Activated B cell treated with CpG ODN at 0.5 μM for 24 hours (primary cell): ENCODE results near the gene INSYN2B. TPM values are rescaled to one million over a fixed set of nuclear protein-coding genes. Genes with fewer than 3 reads are reported as not detected.

Experiments used
- ATAC-seq: fragments of 200-7000 bp; cut with Tn5 transposase; one replicate; pipeline ENCODE4 v1.10.0; 2021; ENCODE audit warnings: low read depth, mild to moderate bottlenecking, moderate library complexity
- CTCF ChIA-PET: fragments of 350-600 bp; sonication (Branson Sonifier 250); formaldehyde crosslinking; loops from one replicate; lab custom pipeline; 2021; ENCODE audit warnings: antibody characterized with exemption; lab: Charles Lee
- POLR2A ChIA-PET: fragments of 350-600 bp; sonication (Branson Sonifier 250); formaldehyde crosslinking; loops from one replicate; lab custom pipeline; 2021; ENCODE audit warnings: antibody characterized with exemption; lab: Charles Lee
- DNase-seq: peaks from one replicate; pipeline ENCODE4 v3.0.0; 2022
- H3K27ac Mint-ChIP-seq: one replicate; pipeline ENCODE4 v1.8.0; 2020; ENCODE audit warnings: mixed read lengths
- H3K27me3 Mint-ChIP-seq: one replicate; pipeline ENCODE4 v1.8.0; 2021; ENCODE audit warnings: mixed read lengths
- H3K36me3 Mint-ChIP-seq: one replicate; pipeline ENCODE4 v1.8.0; 2021; ENCODE audit warnings: low read depth, mixed read lengths
- H3K4me1 Mint-ChIP-seq: one replicate; pipeline ENCODE4 v1.8.0; 2021; ENCODE audit warnings: mixed read lengths
- H3K4me3 Mint-ChIP-seq: one replicate; pipeline ENCODE4 v1.8.0; 2020; ENCODE audit warnings: mild to moderate bottlenecking, mixed read lengths
- H3K9me3 Mint-ChIP-seq: one replicate; pipeline ENCODE4 v1.8.0; 2020; ENCODE audit warnings: mixed read lengths
- intact Hi-C: fragments of 100-400 bp; cut with micrococcal nuclease; formaldehyde crosslinking; loops from one replicate; pipeline ENCODE4 v1.15.1; 2024
- total RNA-seq: library from RNA; stranded (reverse); gene quantifications from 2 replicates; pipeline ENCODE4 v1.2.3, GENCODE V29; 2022
- TF ChIP-seq, protein P1 (sequence below): fragments of 200-600 bp; IDR thresholded peaks from one replicate; pipeline ENCODE4 v1.8.0; 2022; ENCODE audit warnings: antibody characterized with exemption, mild to moderate bottlenecking

INSYN2B gene
- total RNA-seq, 1 donor from 2014 or later, result not detected

DNA sequence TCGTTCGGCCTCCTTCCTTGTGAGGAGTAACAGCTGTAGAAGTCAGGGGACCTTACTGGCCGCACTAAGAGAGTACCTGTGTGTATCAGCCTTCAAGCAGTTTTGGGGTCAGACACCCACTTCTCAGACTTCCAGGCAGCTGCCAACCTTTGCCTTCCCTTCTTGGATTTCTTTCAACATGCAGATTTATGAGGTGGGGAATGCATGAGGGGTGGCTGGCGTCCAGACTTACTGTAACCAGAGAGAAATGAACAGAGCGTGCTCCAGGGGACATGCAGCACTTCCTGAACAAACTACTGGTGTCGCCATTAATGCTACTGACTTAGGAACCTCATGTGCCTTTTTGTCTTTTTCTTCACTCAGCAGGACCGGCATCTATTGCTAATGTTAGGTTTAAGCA is 46.7 kb downstream of the INSYN2B start:
- CTCF ChIA-PET, result no interaction called here
- POLR2A ChIA-PET, result no interaction called here
- Mint-ChIP-seq H3K27ac (no peak overlapping the region), H3K4me3 (no peak overlapping the region), H3K9me3 (no peaks in the 10 kb centered on the region), H3K27me3 (no peaks in the 10 kb centered on the region), H3K36me3 (peaks cover 74% of the 10 kb centered on the region), H3K4me1 (peaks cover 22% of the 10 kb centered on the region)
- intact Hi-C loops, result no loop called here
- ATAC-seq (no peak), DNase-seq (no peak)
- TF ChIP-seq, protein P1, sequence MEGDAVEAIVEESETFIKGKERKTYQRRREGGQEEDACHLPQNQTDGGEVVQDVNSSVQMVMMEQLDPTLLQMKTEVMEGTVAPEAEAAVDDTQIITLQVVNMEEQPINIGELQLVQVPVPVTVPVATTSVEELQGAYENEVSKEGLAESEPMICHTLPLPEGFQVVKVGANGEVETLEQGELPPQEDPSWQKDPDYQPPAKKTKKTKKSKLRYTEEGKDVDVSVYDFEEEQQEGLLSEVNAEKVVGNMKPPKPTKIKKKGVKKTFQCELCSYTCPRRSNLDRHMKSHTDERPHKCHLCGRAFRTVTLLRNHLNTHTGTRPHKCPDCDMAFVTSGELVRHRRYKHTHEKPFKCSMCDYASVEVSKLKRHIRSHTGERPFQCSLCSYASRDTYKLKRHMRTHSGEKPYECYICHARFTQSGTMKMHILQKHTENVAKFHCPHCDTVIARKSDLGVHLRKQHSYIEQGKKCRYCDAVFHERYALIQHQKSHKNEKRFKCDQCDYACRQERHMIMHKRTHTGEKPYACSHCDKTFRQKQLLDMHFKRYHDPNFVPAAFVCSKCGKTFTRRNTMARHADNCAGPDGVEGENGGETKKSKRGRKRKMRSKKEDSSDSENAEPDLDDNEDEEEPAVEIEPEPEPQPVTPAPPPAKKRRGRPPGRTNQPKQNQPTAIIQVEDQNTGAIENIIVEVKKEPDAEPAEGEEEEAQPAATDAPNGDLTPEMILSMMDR, result no peak

DNA sequence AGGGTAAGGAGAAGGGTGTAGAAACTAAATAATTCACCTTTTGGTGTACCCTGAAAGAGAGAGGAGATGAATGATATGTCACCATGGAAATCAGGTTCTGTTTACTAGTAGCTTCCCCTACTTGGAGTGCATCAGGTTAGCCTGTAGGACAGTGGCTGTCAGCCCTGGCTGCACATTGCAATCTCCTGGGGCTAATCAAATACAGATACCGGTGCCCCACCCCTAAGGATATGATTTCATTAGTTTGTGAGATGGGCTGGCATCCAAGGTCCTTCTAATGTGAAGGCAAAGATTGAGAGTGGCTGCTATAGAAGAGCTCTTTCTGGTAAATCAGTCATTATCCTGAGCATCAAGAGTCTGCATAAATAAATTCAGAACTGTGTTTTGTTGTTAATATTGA is 47.2 kb downstream of the INSYN2B start:
- H3K27me3 Mint-ChIP-seq, result no peaks in the 10 kb centered on the region
- DNase-seq, result no peak
- intact Hi-C loops, result no loop called here
- H3K4me1 Mint-ChIP-seq, result peaks cover 22% of the 10 kb centered on the region
- ATAC-seq, result no peak
- no peak overlapping the region for H3K4me3 Mint-ChIP-seq
- no peak overlapping the region for H3K27ac Mint-ChIP-seq
- ChIA-PET POLR2A (no interaction called here), CTCF (no interaction called here)
- peaks cover 75% of the 10 kb centered on the region for H3K36me3 Mint-ChIP-seq
- TF ChIP-seq, protein P1, result no peak
- H3K9me3 Mint-ChIP-seq, result no peaks in the 10 kb centered on the region

DNA sequence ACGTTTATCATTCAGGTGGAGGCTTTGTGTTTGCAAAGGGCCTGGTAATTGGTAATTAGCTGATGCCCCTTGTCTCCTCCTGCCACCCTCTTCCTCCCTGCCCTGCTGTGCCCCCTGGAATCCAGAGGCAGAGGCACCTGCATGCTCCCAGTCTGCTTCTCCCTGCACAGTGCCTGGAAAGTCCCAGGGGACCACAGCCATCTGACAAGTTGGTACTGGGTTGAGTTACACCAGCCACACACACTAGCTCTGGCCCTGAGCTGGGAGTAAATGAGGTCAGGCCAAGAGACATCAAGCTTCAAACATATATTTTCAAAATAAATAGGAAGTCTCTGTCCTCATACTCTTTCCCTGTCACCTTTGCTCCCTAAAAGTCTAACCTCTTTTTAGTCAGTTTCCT is 56.3 kb downstream of the INSYN2B start:
- H3K27ac Mint-ChIP-seq, result no peak overlapping the region
- TF ChIP-seq, protein P1, result no peak
- no peaks in the 10 kb centered on the region for H3K27me3 Mint-ChIP-seq
- ATAC-seq (no peak), DNase-seq (no peak)
- peaks cover 3% of the 10 kb centered on the region for H3K4me1 Mint-ChIP-seq
- CTCF ChIA-PET, result no interaction called here
- peaks cover 69% of the 10 kb centered on the region for H3K36me3 Mint-ChIP-seq
- intact Hi-C loops, result no loop called here
- no peak overlapping the region for H3K4me3 Mint-ChIP-seq
- H3K9me3 Mint-ChIP-seq, result no peaks in the 10 kb centered on the region
- POLR2A ChIA-PET, result no interaction called here

DNA sequence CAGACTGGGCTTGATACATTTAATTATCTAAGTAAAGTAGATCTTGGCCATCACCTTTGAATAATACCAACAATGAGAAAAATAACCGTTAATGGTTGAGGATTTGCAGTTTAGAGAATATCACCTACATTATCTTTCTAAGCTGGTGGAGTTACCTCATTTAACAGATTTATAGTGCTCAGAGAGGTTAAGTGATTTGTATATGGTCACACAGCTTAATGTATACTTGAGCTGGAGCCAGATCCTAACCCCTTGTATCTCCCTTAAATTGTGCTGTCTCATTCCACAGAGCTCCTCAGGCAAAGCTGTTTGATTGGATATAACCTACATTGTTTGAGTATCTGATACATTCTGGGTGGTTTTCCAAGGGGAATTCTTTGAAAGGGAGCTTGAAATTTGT is 57.8 kb downstream of the INSYN2B start:
- ChIA-PET CTCF (no interaction called here), POLR2A (no interaction called here)
- Mint-ChIP-seq H3K27me3 (no peaks in the 10 kb centered on the region), H3K9me3 (no peaks in the 10 kb centered on the region), H3K36me3 (peaks cover 65% of the 10 kb centered on the region), H3K4me3 (no peak overlapping the region), H3K27ac (no peak overlapping the region), H3K4me1 (peaks cover 3% of the 10 kb centered on the region)
- DNase-seq, result no peak
- intact Hi-C loops, result no loop called here
- no peak for ATAC-seq
- TF ChIP-seq, protein P1, result no peak

DNA sequence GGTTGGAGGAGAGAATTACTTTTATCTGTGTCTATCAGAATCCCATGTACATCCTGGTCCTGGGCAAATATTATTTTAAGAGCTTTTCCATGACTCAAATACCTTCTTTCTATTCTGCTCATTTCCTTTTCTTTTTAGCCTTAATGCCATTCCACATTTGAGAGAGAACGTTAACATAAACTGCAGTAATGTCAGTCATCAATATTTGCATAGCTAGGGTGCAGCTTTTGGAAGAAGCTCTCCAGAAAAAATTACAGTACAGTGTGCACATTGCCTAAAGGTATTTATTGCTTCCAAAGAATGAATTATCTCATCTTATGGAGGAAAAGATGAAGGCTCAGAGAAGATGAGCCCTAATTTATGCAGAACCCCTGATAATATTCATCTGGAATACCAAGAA is 58.3 kb downstream of the INSYN2B start:
- Mint-ChIP-seq H3K4me1 (peaks cover 3% of the 10 kb centered on the region), H3K36me3 (peaks cover 65% of the 10 kb centered on the region), H3K27ac (no peak overlapping the region), H3K9me3 (no peaks in the 10 kb centered on the region), H3K27me3 (no peaks in the 10 kb centered on the region), H3K4me3 (no peak overlapping the region)
- ChIA-PET CTCF (no interaction called here), POLR2A (no interaction called here)
- TF ChIP-seq, protein P1, result no peak
- no peak for DNase-seq
- intact Hi-C loops, result no loop called here
- ATAC-seq, result no peak
